Endothelial cell of umbilical vein (primary cell): Measurements from ENCODE around the gene GEMIN8.

Source experiments
- EZH2 ChIP-seq: IDR thresholded peaks from 2 replicates; pipeline ENCODE4 v1.6.1; 2012; ENCODE audit warnings: borderline replicate concordance, low read depth, mild to moderate bottlenecking, moderate library complexity, low read length, inconsistent platforms; ENCODE audit not compliant: severe bottlenecking
- POLR2AphosphoS5 ChIP-seq: IDR thresholded peaks from 2 replicates; pipeline ENCODE4 v1.6.1; 2012; ENCODE audit warnings: low read depth, mild to moderate bottlenecking, control low read depth, low read length, moderate library complexity; ENCODE audit not compliant: insufficient read depth
- TF ChIP-seq, protein P1 (sequence below), 2 donors: IDR thresholded peaks; 1 replicate in 1 of 2; 2 replicates in 1 of 2; pipeline ENCODE4 v1.5.1; 2011; ENCODE audit warnings: low read length in 2 of 2, mild to moderate bottlenecking in 2 of 2, moderate library complexity in 2 of 2, control low read depth in 1 of 2, inconsistent platforms in 1 of 2, low read depth in 1 of 2; ENCODE audit not compliant: insufficient read depth in 1 of 2; ENCODE audit errors: extremely low read depth in 1 of 2
- TF ChIP-seq, protein P2 (sequence below): IDR thresholded peaks from 2 replicates; pipeline ENCODE4 v1.6.1; 2011; ENCODE audit not compliant: insufficient read depth, insufficient read length

DNA sequence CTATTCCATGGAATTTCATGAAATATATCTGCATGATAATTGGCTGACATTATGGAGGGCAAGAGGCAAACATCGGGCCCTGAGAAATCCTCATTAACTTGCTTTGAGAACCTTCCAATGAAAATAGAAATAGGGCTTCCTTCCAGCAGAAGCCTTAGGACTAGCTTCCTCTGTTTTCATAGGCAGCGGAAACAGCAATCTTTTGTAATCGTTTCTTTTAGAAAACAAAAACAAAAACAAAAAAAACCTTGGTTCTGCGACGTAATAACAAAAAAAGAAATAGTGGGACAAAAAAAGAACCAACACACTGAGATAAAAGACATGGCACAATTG is 62.9 kb downstream of the GEMIN8 start:
- TF ChIP-seq, protein P1, sequence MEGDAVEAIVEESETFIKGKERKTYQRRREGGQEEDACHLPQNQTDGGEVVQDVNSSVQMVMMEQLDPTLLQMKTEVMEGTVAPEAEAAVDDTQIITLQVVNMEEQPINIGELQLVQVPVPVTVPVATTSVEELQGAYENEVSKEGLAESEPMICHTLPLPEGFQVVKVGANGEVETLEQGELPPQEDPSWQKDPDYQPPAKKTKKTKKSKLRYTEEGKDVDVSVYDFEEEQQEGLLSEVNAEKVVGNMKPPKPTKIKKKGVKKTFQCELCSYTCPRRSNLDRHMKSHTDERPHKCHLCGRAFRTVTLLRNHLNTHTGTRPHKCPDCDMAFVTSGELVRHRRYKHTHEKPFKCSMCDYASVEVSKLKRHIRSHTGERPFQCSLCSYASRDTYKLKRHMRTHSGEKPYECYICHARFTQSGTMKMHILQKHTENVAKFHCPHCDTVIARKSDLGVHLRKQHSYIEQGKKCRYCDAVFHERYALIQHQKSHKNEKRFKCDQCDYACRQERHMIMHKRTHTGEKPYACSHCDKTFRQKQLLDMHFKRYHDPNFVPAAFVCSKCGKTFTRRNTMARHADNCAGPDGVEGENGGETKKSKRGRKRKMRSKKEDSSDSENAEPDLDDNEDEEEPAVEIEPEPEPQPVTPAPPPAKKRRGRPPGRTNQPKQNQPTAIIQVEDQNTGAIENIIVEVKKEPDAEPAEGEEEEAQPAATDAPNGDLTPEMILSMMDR (IDR thresholded peaks at IDR 0.05; ENCODE audit: extremely low read depth in 1 of 2, insufficient read depth in 1 of 2, low read depth in 1 of 2, low read length in 2 of 2): no peak
- TF ChIP-seq EZH2 (no peak), POLR2AphosphoS5 (no peak)
- TF ChIP-seq, protein P2, sequence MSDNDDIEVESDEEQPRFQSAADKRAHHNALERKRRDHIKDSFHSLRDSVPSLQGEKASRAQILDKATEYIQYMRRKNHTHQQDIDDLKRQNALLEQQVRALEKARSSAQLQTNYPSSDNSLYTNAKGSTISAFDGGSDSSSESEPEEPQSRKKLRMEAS: no peak
